GM19397 (cell line): ENCODE measurements around the gene EPHA8.

Experiments
- ATAC-seq: cut with Tn5 transposase; IDR thresholded peaks from one replicate; pipeline ENCODE4 v1.9.1; 2021; ENCODE audit warnings: mild to moderate bottlenecking, moderate library complexity; ENCODE audit not compliant: unreplicated experiment

Gene EPHA8

GRCh38 chr1:22535399-22535798 is 27.9 kb upstream of the EPHA8 start:
- no peak for ATAC-seq

GRCh38 chr1:22536506-22536905 is 26.8 kb upstream of the EPHA8 start:
- ATAC-seq: no peak

- ATAC-seq: no peak
Measured at GRCh38 chr1:22537441-22538139, 25.7 kb upstream of the EPHA8 start.

GRCh38 chr1:22539510-22540118 is 23.7 kb upstream of the EPHA8 start:
- no peak for ATAC-seq

DNA sequence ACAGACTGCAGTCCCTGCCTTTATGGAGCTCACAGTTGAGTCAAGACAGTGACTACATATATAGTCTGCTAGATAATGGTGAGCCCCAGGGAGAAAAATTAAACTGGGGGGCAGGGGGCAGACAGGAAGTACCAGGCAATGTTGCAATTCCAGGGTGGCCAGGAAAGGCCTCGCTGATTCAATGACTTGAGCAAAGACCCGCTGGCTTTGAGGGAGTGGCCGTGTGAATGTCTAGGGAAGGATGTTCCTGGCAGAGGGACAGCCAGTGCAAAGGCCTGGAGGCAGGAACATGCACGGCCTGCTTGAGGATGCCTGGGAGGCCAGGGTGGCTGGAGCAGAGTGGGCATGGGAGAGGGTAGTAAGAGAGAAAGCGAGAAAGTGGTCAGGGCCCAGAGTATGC is 23.0 kb upstream of the EPHA8 start:
- ATAC-seq: no peak

DNA sequence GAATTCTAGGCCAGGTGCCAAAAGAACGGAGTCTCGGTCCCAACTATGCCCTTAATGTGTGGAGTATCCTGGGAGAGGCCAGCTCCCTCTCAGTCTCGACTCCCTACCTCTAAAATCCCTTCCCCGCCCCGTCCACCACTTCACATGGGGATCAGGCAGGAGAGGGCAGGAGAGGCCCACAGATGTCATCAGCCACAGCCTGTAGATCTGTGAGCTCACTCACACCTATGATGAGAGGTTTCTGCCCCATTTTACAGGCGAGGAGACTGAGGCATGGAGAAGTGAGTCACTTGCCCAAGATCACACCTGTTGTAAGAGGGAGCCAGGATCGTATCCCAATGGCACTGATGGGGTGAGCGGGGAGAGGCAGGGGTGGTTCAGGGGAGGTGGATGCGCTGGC is 20.4 kb upstream of the EPHA8 start:
- no peak for ATAC-seq

DNA sequence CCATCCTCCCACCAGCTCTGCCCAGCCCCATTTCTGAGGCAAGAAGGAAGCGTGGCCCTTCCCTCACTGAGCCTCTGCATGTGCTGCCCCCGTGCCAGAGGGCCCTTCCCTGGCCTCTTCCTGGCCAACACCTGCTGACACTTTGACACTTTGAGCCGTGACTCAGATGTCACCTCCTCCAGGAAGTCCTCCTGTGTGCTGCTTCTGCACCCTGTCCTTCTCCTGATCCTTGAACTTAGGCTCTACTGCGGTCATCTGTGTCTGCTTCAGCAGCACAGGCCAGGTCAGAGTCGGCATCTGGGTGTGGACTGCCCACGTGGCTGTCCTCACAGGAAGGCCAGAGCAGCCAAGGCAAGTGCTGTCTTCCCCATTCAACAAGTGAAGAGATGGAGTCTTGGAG is 19.6 kb upstream of the EPHA8 start:
- no peak for ATAC-seq

- no peak for ATAC-seq
Measured at GRCh38 chr1:22544606-22545005, 18.7 kb upstream of the EPHA8 start.

DNA sequence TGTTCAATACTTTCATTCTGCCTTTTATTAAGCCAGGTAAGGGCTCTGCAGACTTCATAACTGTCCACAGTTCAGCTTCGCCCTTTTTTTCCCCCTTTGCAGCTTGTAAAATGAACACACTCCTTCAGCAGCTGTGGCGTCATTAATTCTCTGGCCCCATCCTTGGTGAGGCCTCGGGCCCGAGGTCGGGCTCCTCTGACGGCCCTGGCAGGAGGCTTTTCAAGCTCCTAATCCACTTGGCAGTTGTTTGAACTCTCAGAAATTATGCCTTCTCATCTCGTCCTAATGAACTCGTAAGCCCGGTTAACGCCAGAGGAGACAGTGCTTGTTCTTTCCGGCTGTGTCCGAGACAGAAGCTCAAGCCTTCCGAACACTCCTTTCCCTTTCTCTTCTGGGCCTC is 18.1 kb upstream of the EPHA8 start:
- no peak for ATAC-seq

DNA sequence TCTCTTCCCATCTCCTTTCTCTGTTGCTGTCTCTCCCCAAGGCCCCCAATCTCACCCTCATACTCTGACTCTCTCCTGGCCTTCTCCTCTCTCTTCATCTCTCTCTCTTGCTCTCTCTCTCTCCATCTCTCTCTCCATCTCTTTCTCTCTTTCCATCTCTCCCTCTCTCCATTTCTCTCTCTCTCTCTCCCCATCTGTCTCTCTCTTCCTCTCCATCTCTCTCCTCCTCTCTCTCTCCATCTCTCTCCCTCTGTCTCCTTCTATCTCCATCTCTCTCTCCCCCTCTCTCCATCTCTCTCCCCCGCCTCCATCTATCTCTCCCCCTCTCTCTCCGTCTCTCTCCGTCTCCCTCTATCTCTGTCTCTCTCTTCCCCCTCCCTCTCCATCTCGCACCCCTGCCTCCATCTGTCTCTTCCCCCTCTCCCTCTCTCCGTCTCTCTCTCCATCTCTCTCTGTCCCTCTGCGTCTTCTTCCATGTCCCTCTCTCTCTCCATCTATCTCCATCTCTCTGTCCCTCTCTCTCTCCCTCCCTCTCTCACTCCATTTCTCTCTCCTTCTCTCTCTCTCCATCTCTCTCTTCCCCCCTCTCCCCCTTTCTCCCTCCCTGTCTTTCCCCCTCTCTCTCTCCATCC is 16.0 kb upstream of the EPHA8 start:
- ATAC-seq: no peak

DNA sequence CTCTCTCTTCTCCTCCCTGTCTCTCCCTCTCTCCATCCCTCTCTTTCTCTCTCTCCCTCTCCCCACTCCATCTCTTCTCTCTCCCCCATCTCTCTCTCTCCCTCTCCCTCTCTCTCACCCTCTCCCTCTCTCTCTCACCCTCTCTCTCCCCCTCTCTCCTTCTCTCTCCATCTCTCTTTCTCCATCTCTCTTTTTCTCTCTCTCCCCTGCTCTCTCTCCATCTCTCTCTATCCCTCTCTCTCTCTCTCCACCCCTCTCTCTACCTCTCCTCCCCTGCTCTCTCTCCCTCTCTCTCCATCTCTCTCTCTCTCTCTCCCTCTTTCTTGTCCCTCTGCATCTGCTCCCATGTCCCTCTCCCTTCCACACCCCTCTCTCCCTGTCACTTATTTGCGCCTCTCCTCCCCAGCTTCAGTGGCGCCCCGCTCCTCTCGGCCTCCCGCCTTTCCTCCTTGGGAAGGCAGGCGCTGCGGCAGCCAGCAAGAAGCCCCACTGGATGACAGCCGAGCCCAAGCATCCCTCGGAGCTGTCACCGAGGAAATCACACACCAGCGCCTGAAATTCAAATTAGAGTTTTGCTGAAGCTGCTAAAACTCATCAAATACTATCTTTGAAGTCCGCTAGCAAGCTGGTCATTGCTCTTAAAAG is 15.3 kb upstream of the EPHA8 start:
- no peak for ATAC-seq

DNA sequence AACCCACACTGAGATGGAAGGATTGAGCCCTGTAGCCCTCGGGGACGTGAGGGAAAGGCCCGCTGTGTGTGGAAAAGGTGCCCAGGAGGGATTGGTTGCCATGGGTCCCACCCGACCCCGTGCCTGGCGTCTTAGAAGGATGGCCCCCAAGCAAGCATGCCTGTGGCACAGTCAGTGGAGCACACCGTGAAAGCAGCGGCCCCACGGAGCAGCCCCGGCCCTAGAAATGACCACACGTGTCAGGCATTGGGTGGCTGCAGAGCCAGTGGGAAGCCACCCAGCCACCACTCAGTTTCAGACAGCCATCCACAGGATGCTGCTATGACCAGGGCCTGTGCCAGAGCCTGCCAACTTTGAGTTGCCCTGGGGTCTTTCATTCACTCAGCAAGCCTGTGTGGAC is 13.3 kb upstream of the EPHA8 start:
- ATAC-seq: no peak

- ATAC-seq: no peak
Measured at GRCh38 chr1:22551591-22551990, 11.7 kb upstream of the EPHA8 start.

DNA sequence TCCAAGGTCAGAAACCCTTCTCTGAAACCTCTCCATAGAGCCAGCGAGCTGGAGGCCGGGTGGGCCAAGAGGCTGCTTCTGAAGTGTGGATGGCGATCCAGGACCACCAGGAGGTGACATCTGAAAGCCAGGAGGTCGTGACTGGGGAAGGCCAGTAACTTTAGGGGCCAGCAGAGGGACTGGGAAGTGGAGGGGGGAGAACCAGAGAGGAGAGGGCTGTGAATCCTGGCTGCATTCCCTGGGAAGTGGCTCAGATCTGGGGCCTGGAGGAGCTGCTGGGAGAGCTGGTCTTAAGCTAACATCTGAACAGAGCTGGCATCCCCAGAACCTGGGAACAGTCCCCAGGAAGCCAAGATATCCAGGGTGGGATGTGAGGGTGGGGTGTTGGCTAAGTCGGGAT is 11.3 kb upstream of the EPHA8 start:
- ATAC-seq: no peak

DNA sequence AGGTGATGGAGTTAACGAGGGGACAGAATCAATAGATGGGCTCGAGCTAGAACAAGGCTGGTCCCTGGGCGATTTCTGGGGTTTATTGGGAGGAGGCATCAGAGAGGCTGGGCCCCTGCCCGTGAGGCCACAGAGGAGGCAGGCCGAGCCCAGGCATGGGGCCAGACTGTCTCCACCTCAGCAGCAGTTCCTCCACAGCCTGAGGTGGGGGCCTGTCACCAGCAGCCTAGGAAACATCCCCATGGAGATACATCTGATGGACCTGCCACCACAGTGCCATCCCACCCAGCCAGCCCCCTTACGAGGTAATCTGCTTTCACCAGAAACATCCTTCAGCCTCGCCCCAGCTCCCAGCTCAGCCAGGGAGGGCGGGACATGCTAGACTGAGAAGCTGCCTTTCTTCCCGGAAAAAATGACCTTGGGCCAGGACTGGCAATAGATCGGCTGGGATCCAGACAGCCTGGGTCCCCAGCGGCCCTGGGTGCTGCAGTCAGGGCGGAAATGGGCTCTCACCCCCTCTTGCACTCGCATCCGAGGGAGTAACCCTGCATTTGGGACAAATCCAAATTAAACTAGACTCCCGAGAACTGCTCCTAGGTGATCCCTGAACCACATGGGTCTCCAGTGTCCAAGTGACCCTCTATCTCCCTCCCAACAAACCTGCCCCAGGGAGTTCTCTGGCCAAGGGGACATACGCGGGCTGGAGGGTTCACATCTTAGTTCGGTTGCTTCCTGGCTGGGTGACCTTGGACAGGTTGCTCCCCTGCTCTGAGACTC is 10.0 kb upstream of the EPHA8 start:
- no peak for ATAC-seq

DNA sequence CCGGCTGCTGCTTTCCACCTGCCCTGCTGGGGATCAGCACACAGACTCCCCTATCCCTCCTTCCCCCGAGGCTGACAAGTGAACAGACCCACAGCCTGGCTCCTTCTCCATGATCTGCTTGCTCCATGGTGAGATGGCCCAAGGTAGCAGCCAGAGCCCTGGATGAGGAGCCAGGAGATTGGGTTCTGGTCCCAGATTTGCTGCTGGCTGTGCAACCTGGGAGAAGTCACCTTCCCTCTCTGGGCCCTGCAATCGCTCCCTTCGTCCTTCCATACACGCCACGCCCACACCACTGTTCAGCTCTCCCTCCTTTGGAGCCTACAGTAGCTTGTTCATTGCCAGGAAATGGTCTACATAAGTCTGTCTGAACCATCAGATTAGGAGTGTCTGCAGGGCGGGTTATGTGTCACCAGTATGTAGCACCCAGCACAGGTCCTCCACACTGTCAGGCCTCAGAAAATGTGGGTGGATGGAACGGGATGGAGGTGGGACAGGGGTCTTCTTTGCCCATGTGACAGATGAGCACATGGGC is 9.2 kb upstream of the EPHA8 start:
- no peak for ATAC-seq

GRCh38 chr1:22555371-22555656 is 8.0 kb upstream of the EPHA8 start:
- no peak for ATAC-seq

DNA sequence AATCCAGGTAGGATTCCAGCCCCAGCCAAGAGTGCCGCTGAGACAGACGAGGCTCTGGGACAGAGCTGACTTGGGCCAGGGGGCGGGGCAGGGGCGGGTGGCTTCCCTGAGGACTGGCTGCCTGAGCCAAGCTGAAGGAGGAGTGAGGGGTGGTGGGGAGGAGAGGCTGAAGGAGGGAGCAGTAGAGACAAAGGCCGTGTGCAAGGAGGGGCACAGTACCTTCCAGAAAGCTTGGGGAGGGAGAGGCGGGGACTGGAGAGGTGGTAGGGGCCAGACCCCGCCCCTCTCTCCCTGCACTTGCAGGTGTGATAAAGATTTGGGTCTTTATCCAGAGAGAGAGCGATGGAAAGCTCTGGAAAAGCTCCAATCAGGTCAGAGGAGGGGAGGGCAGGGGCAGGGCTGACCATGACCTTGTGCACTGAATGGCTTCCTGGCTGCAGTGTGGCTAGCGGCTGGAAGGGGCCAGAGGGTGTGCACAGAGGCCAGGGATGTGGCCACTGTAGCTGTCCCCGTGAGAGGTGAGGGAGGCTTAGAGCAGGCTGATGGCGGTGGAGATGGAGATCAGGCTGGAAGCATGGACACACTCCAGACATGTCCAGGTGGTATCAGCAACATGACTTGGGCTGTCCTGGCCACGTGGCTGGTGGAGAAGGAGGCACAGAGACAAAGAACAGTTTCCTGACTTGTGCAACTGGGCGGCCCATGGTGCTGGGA is 6.7 kb upstream of the EPHA8 start:
- ATAC-seq: no peak

- no peak for ATAC-seq
Measured at GRCh38 chr1:22557341-22557950, 5.8 kb upstream of the EPHA8 start.
